GM19463 (cell line): ENCODE data around the gene CRELD2.
A peak's percentile ranks its signal among the peaks of the same experiment; 100 is the strongest.

Experiments
- ATAC-seq: cut with Tn5 transposase; IDR thresholded peaks from one replicate; pipeline ENCODE4 v1.9.1; 2021; ENCODE audit warnings: mild to moderate bottlenecking, moderate library complexity; ENCODE audit not compliant: unreplicated experiment

The CRELD2 gene

GRCh38 chr22:49928555-49929210 is 10.2 kb downstream of the CRELD2 start:
- no peak for ATAC-seq

DNA sequence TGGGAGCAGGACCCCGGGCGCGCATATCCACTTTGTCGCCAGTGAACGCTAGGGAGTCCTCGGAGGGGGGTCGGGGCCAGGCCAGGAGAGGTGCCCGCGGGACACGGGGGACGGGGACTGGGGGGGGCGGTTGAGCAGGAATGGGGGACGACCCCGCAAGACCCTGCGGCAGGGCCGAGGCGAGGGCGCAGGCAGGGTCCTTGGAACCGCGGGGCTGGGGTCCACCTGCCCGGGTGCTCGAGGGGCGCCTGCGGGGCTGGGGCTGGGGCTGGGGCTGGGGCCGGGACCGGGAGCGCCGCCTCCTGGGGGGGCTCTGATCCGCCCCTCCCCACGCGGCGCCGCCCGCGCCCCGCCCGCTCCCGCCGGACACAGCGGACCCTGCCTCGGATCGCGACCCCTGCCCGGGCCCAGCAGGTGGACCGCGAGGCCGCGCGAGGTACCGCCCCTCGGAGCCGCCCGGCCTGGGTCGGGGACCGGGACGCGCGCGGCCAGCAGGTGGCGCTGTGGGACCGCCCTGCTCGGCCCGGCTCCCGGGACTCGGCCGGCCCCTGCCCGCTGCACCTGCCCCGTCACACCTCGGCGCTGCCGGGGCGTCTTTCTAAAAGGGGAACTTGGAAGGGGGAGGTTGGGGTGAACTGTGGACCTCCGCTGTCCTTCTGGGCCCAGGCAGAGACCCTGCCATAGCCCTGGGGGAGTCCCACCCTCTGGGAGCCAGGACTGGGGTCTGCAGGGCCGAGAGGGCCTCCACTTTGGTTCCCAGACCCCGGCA is 11.0 kb downstream of the CRELD2 start:
- no peak for ATAC-seq

DNA sequence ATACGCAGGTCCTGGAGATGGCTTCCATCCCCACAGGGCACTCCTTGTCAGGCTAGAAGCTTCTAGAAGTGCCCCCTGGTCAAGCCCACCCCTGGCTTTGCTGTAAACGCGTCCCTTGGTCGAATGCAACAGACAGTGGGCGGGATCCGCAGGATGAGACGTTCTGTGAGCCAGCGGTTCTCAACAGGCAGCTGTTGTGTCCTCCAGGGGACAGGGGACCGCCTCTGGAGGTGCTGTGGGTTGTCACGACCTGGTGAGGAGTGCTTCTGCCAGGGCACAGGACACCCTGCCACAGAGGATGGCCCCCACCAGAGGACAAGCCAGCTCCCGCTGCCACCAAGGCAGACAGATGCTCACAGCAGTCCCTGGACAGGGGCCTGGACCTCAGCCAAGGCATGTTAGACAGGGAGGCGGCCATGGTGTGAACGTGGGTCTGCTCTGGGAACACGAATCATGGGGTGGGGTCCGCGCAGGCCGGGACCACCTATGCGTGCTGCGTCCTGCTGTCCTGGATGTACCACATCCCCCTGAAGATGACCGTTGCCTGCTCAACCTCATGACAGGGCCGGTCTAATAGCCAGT is 11.7 kb downstream of the CRELD2 start:
- no peak for ATAC-seq

GRCh38 chr22:49930596-49931412 is 12.4 kb downstream of the CRELD2 start:
- no peak for ATAC-seq

DNA sequence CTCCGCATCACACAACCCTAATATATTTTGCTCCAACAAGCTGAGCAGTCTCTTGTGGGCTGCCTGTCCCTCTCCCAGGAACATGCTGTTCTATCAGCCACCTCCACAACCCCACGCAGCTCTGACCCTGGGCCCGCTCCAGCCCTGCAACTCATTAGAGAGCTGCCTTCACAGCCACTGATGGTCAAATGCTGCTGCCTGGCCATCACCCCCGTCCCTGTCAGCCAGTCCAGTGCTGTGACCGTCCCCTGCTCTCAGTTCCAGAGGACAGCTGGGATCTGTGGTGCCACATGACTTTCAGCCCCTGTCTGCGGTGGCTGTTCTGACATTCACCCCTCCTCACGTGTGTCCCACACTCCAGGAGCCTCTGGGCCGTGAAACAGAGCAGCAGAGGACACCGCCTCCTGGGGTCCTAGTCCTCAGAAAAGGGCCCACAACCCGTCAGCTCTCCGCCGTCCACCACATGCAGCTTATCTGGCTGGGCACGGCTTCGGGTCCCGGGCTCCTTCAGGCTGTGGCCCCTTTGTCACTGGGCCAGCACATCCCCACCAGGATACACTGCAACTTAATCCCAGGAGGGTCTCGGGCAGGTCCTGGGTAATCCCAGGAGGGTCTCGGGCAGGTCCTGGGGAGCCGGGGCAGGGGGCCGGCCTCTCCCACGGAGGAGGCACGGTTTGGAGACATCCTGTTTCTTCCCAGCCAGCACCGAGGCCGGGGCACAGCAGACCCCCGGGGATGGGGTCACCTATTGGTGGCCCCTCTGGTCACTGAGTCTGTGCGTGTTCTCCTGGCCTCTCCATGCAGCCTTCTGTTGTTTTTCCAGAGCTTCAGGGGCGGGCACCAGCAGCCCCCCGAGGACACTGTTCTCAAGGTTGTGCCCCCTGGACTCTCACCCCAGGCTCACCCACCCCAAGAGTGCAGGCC is 15.1 kb downstream of the CRELD2 start:
- no peak for ATAC-seq

GRCh38 chr22:49934160-49934890 is 15.9 kb downstream of the CRELD2 start:
- no peak for ATAC-seq

DNA sequence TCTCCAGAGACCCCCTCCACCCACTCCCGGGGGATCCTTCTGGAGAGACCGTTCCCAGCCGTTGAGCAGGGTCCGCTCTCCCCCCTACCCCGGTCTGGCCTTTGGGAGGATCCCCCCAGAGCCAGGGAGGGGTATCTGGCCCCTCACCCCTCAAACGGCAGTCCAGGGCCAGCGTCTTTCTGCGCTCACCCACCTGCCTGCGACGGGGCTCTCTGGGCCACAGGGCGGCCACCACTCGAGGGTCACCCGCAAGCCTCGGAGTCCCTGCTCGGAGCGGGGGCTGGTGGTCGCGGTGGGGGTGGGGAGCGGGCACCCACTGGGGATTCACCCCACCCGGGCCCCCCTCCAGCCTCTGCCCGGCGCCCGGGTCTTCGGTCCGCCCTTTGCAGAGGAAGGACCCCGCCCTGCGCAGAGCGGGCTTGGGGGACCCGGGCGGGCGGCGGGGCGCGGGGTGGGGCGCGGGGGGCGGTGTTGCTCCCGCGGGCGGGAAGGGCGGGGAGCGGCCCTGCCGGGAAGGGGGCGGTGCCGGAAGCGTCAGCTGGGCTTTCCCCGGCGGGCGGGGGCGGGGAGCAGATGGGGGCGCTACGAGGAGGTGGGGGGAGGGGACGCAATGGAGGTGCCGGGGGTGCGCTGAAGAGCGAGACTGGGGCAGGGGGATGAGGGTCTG is 16.6 kb downstream of the CRELD2 start:
- ATAC-seq, result no peak

DNA sequence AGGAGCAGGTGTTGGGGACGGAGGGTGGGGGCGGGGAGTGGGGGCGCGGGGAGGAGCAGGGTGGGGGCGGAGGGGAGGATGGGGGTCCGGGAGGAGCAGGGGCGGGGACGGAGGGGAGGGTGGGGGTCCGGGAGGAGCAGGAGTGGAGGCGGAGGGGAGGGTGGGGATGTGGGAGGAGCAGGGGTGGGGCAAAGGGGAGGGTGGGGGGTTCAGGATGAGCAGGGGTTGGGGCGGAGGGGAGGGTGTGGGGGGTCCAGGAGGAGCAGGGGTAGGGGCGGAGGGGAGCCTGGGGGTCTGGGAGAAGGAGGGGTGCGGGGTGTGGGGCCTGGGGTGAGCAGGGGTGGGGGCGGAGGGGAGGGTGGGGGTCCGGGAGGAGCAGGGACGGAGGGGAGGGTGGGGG is 17.1 kb downstream of the CRELD2 start:
- no peak for ATAC-seq

DNA sequence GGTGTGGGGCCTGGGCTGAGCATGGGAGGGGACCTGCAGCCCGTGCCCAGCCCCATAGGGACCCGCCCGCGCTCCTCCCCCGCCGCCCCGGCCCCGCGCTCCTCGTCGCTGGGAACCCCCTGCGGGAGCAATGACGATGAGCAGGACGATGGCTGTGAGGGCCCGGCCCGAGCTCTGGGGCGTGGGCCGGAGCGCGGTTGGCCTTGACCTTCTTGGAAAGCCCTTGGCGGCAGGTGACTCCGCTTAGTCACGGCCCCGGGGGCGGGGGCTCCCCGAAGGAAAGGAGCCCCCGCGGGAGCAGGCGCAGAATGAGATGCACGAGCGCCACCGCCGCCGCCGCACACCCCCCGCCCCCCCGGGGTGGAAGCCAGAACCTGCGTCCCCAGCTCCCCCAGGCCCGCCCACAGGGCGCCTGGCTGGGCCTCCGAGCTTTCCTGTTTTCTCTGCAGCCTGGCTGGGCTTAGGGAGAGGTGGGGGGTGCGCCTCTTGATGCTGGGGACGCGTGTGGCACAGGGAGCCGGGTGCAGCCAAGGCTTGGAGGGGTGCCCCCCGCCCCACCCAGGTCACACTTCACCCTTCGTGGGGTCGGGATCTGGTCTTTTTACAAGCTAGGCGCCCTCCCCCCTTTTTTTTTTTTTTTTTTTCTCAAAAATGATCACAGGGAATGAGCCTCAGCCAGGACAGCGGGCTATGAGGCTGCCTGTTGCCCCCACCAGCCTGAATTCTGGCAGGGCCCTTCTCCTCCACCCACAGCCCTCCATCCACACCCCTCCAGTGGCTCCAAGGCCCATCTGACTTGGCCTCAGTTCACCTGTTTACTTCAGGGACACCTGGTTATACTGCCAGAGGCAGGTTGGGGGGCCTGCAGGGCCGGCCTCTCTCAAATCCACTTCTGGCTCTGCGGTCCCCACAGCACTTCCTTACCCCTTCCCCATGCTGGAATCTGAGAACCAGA is 17.9 kb downstream of the CRELD2 start:
- peak; percentile 77 for ATAC-seq

DNA sequence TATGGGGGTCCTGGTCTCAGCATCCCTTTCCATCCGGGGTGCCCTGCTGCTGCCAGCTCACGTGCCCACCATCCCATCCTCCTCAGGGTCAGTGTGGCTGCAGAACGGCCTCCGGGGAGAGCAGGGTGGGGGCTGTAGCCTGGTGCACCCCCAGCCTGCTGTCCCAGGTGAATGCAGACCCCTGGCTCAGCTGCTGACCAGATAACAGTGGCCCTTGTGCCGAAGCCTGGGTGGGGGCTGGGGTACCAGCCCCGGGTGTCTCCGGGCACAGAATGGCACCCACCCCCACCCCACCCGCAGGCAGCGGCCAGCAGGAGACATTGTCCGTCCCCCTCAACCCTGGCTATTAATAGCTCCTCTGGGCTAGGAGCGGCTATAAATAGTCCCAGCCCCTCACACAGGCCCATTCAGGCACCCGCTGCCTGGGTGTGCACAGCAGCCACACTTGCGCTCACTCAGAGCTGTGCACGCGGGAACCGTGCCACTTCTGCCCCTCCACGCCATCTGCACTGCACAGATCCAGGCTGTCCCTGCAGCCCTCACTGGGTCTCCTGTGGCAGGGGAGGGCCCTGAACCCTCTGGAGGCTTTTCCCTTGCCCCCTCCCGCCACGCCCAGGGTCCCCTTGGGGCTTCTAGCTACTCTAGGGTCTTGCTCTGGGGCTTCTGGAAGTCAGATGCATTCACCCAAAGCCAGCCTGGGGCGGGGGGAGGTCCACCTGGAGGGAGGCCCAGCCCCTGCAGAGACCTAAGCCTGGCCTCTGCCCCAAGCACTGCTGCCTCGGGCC is 18.7 kb downstream of the CRELD2 start:
- no peak for ATAC-seq

GRCh38 chr22:49937758-49938564 is 19.5 kb downstream of the CRELD2 start:
- ATAC-seq, result no peak

- no peak for ATAC-seq
Measured at GRCh38 chr22:49938565-49939136, 20.2 kb downstream of the CRELD2 start.

DNA sequence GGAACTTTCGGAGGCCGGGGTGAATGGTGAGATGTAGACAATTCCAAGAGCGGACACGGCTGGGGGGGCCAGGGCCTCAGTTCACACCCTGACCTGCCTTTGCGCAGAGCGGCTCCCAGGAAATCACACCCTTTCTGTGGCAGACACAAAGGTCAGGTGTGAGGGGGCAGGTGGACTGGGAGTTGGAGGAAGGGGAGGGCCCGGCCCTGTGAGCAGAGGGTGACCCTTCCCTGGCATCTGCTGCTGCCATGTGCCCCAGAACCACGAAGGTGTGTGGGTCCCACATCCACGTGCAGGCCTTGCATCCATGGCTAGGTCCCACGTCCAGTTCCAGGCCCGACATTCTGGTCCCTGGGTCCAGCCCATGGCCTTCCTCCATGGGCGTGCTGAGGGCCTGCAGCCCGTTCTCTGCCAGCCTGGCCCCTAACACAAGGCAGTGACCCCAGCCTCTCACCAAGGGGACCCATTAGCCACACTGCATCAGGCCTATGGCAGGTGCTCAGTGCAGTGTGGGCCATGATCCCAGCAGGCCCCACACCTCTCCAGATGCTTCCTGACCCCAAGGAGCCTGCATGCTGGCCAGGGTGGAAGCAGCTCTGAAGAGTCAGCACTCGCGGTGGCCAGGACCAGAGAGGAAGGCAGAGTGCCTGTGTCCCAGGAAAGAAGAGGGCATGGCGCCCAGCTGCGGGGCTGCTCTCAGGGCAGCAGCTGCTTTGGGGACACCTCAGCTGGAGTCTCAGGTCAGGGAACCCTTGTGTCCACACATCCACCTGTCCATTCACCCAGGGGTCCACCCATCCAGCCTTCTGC is 23.3 kb downstream of the CRELD2 start:
- ATAC-seq, result no peak

- no peak for ATAC-seq
Measured at GRCh38 chr22:49942565-49943404, 24.4 kb downstream of the CRELD2 start.
